Ammon's horn (tissue), 1 donor: ENCODE measurements around the gene MAP3K5.

Experiments
- DNase-seq: peaks from one replicate; pipeline ENCODE4 v3.0.0-alpha.2; 2016; ENCODE audit warnings: low spot score

The MAP3K5 gene

DNA sequence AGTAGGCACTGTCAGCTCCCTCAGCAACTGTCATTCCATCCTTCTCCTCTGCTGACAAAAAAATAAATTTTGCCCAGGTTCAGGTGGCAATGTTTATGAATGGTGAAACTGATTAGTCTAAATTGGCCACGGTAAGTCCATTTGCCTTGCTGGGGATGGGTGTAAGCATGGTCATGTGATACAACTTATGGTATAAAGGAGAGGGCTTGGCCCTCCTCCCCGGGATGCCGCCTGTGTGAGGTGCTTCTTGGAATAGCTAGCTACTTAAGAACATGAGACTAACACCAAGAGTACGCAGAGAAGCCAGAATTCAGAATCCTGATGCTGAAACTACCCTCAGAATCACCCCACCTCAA lies 147.7 kb downstream of the MAP3K5 start:
- no peak for DNase-seq

- peak; percentile 81 for DNase-seq
These were observed 148.3 kb downstream of the MAP3K5 start for GRCh38 chr6:136643850-136644596.

GRCh38 chr6:136641873-136642465 lies 150.3 kb downstream of the MAP3K5 start:
- no peak for DNase-seq

GRCh38 chr6:136641166-136641565 lies 151.1 kb downstream of the MAP3K5 start:
- DNase-seq = no peak

GRCh38 chr6:136640132-136640915 lies 152.0 kb downstream of the MAP3K5 start:
- no peak for DNase-seq

- DNase-seq = no peak
These were observed 152.6 kb downstream of the MAP3K5 start for GRCh38 chr6:136639702-136640101.

DNA sequence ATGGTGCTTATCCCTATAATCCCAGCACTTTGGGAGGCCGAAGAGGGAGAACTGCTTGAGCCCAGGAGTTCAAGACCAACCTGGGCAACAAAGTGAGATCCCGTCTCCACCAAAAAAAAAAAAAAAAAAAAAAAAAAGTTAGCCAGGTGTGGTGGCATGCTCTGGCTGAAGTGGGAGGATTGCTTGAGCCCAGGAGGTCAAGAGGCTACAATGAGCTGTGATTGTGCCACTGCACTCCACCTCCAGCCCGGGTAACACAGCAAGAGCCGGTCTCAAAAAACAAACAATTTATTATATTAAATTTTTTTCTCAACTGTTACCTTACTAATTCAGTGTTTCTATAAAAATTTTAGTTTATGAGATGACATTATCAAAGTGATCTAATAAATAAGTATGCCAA lies 156.7 kb downstream of the MAP3K5 start:
- DNase-seq = no peak

- no peak for DNase-seq
These were observed 158.9 kb downstream of the MAP3K5 start for GRCh38 chr6:136633355-136633754.

DNA sequence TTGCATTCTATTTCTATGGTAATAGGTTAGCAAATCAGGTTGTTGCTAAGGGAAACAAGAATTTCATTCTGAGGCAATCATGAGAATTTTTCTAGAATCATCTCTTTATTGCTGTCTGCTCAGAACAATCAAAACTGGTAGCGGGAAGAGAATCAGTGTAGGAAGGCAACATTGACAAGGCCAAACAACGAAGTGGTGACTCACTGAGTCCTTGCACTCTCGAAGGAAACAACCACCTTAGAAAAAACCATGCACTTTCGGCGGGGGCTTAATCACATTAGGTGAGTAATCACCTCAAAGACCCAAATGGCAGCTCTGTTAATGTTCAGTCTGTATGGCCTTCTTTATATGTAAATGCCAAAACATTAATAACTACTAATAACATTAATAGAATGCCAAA lies 163.3 kb downstream of the MAP3K5 start:
- DNase-seq = no peak

DNA sequence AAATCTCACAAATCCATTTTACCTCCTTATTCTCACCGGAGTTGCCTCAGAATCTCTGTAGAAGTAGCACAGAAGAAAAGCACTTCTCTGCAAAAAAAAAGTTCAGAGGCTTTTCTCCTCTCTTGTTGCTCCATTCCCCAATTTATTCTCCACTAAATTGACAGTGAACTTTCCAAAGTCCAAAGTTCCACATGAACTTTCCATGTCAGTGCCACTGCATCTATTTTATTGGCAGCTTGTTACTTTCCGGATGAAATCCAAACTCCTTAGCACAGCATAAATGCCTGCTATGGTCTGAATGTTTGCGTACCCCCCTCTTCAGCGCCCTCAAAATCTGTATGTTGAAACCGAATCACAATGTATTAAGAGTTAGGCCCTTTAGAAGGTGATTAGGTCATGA lies 165.1 kb downstream of the MAP3K5 start:
- no peak for DNase-seq

DNA sequence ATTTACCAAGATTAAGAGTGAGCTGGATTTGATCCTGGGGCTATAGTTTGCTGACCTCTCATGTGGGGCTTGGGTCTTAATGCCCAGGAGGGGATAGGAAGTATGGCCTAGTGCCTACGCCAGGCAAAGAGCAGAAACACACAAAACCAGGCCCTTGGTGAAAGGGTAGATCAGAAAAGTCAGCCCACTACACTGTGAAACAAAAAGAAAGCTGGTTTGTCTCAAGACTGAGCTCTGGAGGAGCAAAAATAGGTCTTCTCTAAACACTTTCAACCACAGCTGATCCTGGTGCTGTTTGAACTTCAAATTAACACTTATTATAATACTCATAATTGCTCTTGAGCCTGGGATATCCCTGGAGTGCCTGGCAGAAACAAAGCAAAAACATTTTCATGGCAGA lies 167.0 kb downstream of the MAP3K5 start:
- no peak for DNase-seq

DNA sequence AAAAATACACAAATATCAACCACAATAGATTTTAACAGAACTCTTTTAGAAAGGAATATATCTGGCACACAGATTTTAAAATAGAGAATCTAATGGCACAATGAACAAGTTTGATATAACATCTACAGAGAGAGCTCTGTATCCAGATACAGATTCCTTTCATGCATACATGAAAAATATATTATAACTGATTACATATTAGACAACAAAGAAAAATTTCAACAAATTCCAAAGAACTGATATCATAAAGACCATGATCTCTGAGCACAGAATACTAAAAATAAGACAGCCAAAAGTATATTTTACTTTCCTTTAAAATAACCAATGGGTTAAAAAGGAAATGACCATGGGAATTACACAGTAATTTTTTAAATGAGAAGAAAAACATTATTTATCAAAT lies 167.9 kb downstream of the MAP3K5 start:
- DNase-seq = no peak

DNA sequence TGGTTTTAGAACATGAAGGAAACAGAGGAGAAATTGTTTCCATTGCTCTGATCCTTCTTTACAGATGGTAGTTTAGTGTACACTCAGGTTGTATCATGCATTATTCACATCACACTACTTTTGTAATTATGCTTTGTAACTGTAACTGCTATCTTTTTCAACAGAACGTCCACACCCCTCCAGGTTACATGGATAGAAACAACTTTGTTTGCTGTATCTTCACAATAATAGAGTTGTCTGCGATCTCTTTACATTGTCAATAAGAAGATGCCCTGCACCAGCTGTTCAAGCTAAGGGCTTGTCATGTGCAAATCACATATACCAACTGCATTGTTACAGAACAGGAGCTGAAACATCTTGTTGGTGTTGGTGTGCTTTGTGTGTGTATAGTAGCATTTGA lies 174.2 kb downstream of the MAP3K5 start:
- DNase-seq = no peak

DNA sequence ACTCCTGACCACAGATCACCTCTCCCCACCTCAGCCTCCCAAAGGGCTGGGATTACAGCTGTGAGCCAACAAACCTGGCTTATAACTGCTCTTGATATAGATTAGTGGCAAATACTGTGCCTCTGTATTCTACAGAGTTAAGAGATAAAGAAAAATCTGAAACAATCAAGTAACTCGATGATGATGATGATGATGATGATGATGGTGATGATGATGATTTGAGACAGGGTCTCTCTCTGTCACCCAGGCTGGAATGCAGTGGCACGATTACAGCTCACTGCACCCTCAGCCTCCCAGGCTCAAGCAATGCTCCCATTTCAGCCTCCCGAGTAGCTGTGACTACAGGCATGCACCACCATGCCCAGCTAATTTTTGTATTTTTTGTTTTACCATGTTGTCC lies 175.8 kb downstream of the MAP3K5 start:
- DNase-seq = no peak

- no peak for DNase-seq
These were observed 177.3 kb downstream of the MAP3K5 start for GRCh38 chr6:136614994-136615393.

DNA sequence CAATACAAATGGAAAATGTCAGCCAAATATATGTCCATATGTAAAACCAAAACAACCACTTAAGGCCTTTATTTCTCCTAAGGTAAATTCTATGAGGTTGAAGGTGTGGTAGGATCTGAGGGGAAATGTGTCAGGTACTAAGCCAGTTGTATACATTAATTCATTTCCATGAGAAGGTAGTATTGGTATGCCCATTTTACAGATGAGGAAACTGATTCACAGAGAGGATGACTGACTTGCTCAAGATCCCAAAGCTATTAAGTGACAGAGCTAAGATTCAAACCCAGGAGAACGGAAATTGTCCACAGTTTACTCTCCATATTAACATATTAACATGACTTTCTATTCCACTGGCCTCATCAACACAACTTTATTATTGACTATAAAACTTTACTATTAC lies 177.9 kb downstream of the MAP3K5 start:
- DNase-seq = no peak

DNA sequence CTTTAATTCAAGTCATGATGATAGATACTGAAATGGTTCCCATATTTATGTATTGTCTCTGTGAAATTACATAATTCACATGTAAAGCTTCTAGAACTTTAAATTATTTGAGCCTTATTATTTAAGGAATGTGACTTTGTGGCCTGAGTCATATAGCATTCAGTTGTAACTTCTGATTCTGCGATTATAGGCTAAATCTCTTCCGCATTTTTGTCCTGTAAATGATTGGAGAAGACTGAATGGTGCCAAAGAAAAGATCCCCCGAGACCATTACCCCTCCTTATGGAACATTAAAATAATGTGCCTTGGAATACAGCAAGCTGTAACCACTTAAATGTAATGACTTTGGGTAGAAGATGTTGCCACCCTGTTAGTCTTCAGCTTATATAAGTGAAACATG lies 178.8 kb downstream of the MAP3K5 start:
- no peak for DNase-seq

DNA sequence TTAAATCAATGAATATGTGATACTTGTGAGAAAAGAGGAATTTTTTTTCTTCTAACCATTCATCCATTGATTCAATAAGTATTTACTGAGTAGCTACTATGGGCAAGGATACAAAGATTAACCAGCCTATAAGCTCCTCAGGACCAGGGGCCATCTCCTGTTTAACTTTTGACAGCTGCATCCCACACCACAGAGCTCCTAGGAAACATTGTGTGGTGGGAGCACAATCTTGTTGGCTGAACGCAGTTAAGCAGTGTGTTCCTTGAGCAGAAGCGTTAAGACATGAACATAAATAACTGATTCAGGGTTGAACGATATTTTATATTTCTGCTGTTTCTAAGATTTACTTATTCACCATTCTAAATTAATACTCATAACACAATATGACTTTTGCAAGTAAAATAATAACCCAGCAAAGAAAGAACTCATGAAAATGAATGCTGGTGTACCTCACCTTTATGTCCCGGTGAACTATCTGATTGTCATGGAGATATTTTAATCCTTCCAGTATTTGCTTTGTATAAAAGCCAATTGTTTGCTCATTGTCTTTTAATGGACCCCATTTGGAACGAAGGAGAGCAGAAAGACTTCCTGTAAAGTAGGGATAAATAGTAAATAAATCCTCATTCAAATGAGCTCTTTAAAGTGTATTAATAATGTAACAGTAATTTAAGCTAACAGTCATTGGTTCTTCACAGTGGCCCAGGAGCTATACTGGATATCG lies 179.4 kb downstream of the MAP3K5 start:
- no peak for DNase-seq

DNA sequence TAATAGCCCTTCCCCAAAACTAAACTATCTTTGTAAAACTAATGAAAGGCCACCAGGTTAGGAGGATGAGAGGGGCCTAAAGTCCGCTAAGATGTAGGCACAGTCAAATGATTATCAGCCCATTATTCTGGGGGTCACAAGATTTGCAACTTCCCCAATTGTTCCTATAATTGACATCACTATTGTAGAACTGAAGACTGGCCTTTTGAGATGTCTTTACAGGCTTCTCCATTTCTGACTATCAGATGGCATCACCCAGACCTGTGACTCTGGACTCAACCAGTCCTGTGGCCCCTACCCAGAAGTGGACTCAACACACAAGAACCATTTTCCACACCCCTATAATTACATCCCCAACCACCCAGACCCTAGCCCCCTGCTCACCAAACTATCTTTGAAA lies 180.5 kb downstream of the MAP3K5 start:
- no peak for DNase-seq

DNA sequence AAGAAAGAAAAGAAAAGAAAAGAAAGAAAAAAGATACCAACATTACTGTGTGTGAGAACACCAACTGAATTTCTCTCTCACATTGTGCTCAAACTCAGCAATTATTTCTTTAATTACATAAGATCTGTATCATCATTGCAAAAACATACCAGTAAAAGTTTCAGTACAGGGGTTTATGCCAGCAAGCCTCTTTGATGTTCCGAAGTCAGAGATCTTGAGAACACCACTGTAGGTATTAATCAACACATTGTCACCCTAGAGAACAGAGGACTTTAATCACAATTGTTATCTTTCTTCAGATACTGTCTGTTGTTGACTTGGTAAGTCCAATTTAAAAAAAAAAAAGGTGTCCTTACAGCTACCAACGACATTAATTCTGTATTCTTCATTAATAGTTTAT lies 181.1 kb downstream of the MAP3K5 start:
- DNase-seq = no peak

GRCh38 chr6:136609873-136610706 lies 182.2 kb downstream of the MAP3K5 start:
- DNase-seq = peak; percentile 12

GRCh38 chr6:136608991-136609390 lies 183.3 kb downstream of the MAP3K5 start:
- DNase-seq = no peak
